GM19240 (cell line): ENCODE results near the gene SORCS2.

Source experiments
- DNase-seq: peaks from one replicate; pipeline ENCODE4 v3.0.0; 2011; ENCODE audit warnings: low spot score; ENCODE audit not compliant: insufficient read length

SORCS2 gene

GRCh38 chr4:7424553-7425111, 232.3 kb downstream of the SORCS2 start:
- no peak for DNase-seq

- DNase-seq: no peak
Observed at GRCh38 chr4:7425124-7425523, 232.8 kb downstream of the SORCS2 start.

GRCh38 chr4:7425591-7426468, 233.5 kb downstream of the SORCS2 start:
- DNase-seq: no peak

- DNase-seq: no peak
Observed at GRCh38 chr4:7426525-7427171, 234.3 kb downstream of the SORCS2 start.

- no peak for DNase-seq
Observed at GRCh38 chr4:7427361-7427760, 235.0 kb downstream of the SORCS2 start.

GRCh38 chr4:7427831-7428260, 235.5 kb downstream of the SORCS2 start:
- DNase-seq: no peak

- no peak for DNase-seq
Observed at GRCh38 chr4:7428261-7429068, 236.1 kb downstream of the SORCS2 start.

- DNase-seq: no peak
Observed at GRCh38 chr4:7429069-7429416, 236.7 kb downstream of the SORCS2 start.

GRCh38 chr4:7429601-7430078, 237.3 kb downstream of the SORCS2 start:
- DNase-seq: no peak

GRCh38 chr4:7430368-7430964, 238.1 kb downstream of the SORCS2 start:
- no peak for DNase-seq

- no peak for DNase-seq
Observed at GRCh38 chr4:7430965-7431695, 238.8 kb downstream of the SORCS2 start.

- no peak for DNase-seq
Observed at GRCh38 chr4:7431696-7432530, 239.6 kb downstream of the SORCS2 start.

- no peak for DNase-seq
Observed at GRCh38 chr4:7432531-7433375, 240.4 kb downstream of the SORCS2 start.

GRCh38 chr4:7433376-7434140, 241.2 kb downstream of the SORCS2 start:
- no peak for DNase-seq

- DNase-seq: no peak
Observed at GRCh38 chr4:7434141-7434765, 241.9 kb downstream of the SORCS2 start.

- no peak for DNase-seq
Observed at GRCh38 chr4:7434766-7435150, 242.4 kb downstream of the SORCS2 start, which contains the start of gene PSAPL1. TSS of gene PSAPL1 (minus strand) at chr4:7434930. CDS start at chr4:7434879, 51 bp downstream.

GRCh38 chr4:7435471-7436061, 243.2 kb downstream of the SORCS2 start:
- no peak for DNase-seq
